Activated CD4-positive, alpha-beta T cell treated with anti-CD3 and anti-CD28 coated beads, Interleukin-2, amount 10 ng/mL, durations not matched to agents 7 days and 5 days (primary cell): ENCODE measurements around the gene HDAC11. TPM values are rescaled to one million over a fixed set of nuclear protein-coding genes. Genes with fewer than 3 reads are reported as not detected.
"Not testable (repeated sequence)": the region's sequence is repeated elsewhere in the genome, so short reads cannot be mapped to it uniquely, and the experiment has no call there.

Source experiments
- CTCF ChIA-PET: fragments of 350-600 bp; sonication (Branson Sonifier 250); formaldehyde crosslinking; loops from one replicate; lab custom pipeline; 2021; ENCODE audit warnings: antibody characterized with exemption; lab: Charles Lee
- POLR2A ChIA-PET: fragments of 350-600 bp; sonication (Branson Sonifier 250); formaldehyde crosslinking; loops from one replicate; lab custom pipeline; 2021; ENCODE audit warnings: antibody characterized with exemption; lab: Charles Lee
- DNase-seq: peaks from one replicate; pipeline ENCODE4 v3.0.0-alpha.2; 2020
- H3K27ac Mint-ChIP-seq: one replicate; pipeline ENCODE4 v1.8.0; 2021; ENCODE audit warnings: mild to moderate bottlenecking, moderate library complexity, mixed read lengths
- H3K27me3 Mint-ChIP-seq: one replicate; pipeline ENCODE4 v1.8.0; 2021; ENCODE audit warnings: mixed read lengths
- H3K36me3 Mint-ChIP-seq: one replicate; pipeline ENCODE4 v1.8.0; 2021; ENCODE audit warnings: low read depth, mixed read lengths
- H3K4me1 Mint-ChIP-seq: one replicate; pipeline ENCODE4 v1.8.0; 2021; ENCODE audit warnings: mixed read lengths
- H3K4me3 Mint-ChIP-seq: one replicate; pipeline ENCODE4 v1.8.0; 2021; ENCODE audit warnings: mild to moderate bottlenecking, moderate library complexity, mixed read lengths
- H3K9me3 Mint-ChIP-seq: one replicate; pipeline ENCODE4 v1.8.0; 2021; ENCODE audit warnings: mixed read lengths
- total RNA-seq, 2 experiments: library from RNA; stranded (reverse); gene quantifications; one replicate each; pipeline ENCODE4 v1.2.3, GENCODE V29; 2021

HDAC11 gene
- total RNA-seq, 2 experiments from 2014 or later: 1.6 to 2.3 TPM

- H3K36me3 Mint-ChIP-seq, DNase-seq, H3K27ac Mint-ChIP-seq, H3K4me3 Mint-ChIP-seq, H3K27me3 Mint-ChIP-seq, H3K9me3 Mint-ChIP-seq: not testable (repeated sequence)
- ChIA-PET POLR2A (interaction anchor here (0.6 kb wide), 1 partner anchor 152 kb away, joined by 3 read pairs; no protein-coding TSS in a partner anchor), CTCF (interaction anchor here (0.6 to 2.2 kb wide), 4 partner anchors 9 to 220 kb away, joined by 4 to 7 read pairs (median 6); no protein-coding TSS in a partner anchor)
- peaks cover 15% of the 10 kb centered on the region for H3K4me1 Mint-ChIP-seq
Observed at GRCh38 chr3:13485630-13486562, 5.8 kb downstream of the HDAC11 start.

GRCh38 chr3:13487403-13487802, 7.3 kb downstream of the HDAC11 start:
- H3K36me3 Mint-ChIP-seq: no peaks in the 10 kb centered on the region

GRCh38 chr3:13491206-13491974, 11.3 kb downstream of the HDAC11 start:
- DNase-seq: no peak
- ChIA-PET POLR2A (no interaction called here), CTCF (interaction anchor here (0.6 to 2.8 kb wide), 3 partner anchors 28 to 163 kb away, joined by 3 to 7 read pairs (median 3); no protein-coding TSS in a partner anchor)
- Mint-ChIP-seq H3K9me3 (no peaks in the 10 kb centered on the region), H3K4me3 (no peak overlapping the region), H3K27me3 (no peaks in the 10 kb centered on the region), H3K27ac (no peak overlapping the region), H3K4me1 (no peaks in the 10 kb centered on the region), H3K36me3 (no peaks in the 10 kb centered on the region)

More at GRCh38 chr3:13487403-13487802, 7.3 kb downstream of the HDAC11 start:
- DNase-seq: no peak
- ChIA-PET CTCF (interaction anchor here (1.2 to 2.2 kb wide), 2 partner anchors 8 kb away, joined by 3 to 7 read pairs; no protein-coding TSS in a partner anchor), POLR2A (no interaction called here)
- H3K27me3 Mint-ChIP-seq: no peaks in the 10 kb centered on the region
- H3K9me3 Mint-ChIP-seq: no peaks in the 10 kb centered on the region
- H3K4me1 Mint-ChIP-seq: peaks cover 11% of the 10 kb centered on the region
- H3K4me3 Mint-ChIP-seq: no peak overlapping the region
- no peak overlapping the region for H3K27ac Mint-ChIP-seq

- no peaks in the 10 kb centered on the region for H3K36me3 Mint-ChIP-seq
- H3K27ac Mint-ChIP-seq: no peak overlapping the region
- no peaks in the 10 kb centered on the region for H3K9me3 Mint-ChIP-seq
- H3K4me1 Mint-ChIP-seq: peaks cover 3% of the 10 kb centered on the region
- no peak overlapping the region for H3K4me3 Mint-ChIP-seq
- no peaks in the 10 kb centered on the region for H3K27me3 Mint-ChIP-seq
- ChIA-PET CTCF (interaction anchor here (1.4 to 2.8 kb wide), 2 partner anchors 155 to 163 kb away, joined by 3 to 7 read pairs; no protein-coding TSS in a partner anchor), POLR2A (no interaction called here)
- DNase-seq: no peak
Observed at GRCh38 chr3:13492048-13492447, 11.9 kb downstream of the HDAC11 start.

GRCh38 chr3:13492976-13493866, 13.1 kb downstream of the HDAC11 start:
- POLR2A ChIA-PET: no interaction called here
- Mint-ChIP-seq H3K4me3 (no peak overlapping the region), H3K36me3 (no peaks in the 10 kb centered on the region), H3K27ac (peak overlapping the region; percentile 1), H3K9me3 (no peaks in the 10 kb centered on the region), H3K27me3 (no peaks in the 10 kb centered on the region), H3K4me1 (peaks cover 7% of the 10 kb centered on the region)
- DNase-seq: no peak
- CTCF ChIA-PET: interaction anchor here (2.8 kb wide), 1 partner anchor 154 kb away, joined by 7 read pairs; no protein-coding TSS in a partner anchor

- H3K36me3 Mint-ChIP-seq: no peaks in the 10 kb centered on the region
- ChIA-PET CTCF (interaction anchor here (1.3 to 3.2 kb wide), 3 partner anchors 13 to 387 kb away, joined by 3 to 21 read pairs (median 3); partner anchors contain the start of gene HDAC11), POLR2A (no interaction called here)
- H3K27ac Mint-ChIP-seq: no peak overlapping the region
- no peak overlapping the region for H3K4me3 Mint-ChIP-seq
- DNase-seq: no peak
- no peaks in the 10 kb centered on the region for H3K27me3 Mint-ChIP-seq
- H3K4me1 Mint-ChIP-seq: peaks cover 7% of the 10 kb centered on the region
- no peaks in the 10 kb centered on the region for H3K9me3 Mint-ChIP-seq
Observed at GRCh38 chr3:13493867-13494441, 13.8 kb downstream of the HDAC11 start.

GRCh38 chr3:13494463-13495350, 14.6 kb downstream of the HDAC11 start:
- ChIA-PET CTCF (interaction anchor here (0.5 to 3.2 kb wide), 8 partner anchors 7 to 776 kb away, joined by 3 to 49 read pairs (median 6); partner anchors contain the start of gene HDAC11), POLR2A (no interaction called here)
- no peak for DNase-seq
- Mint-ChIP-seq H3K4me1 (peaks cover 7% of the 10 kb centered on the region), H3K9me3 (no peaks in the 10 kb centered on the region), H3K27me3 (no peaks in the 10 kb centered on the region), H3K36me3 (no peaks in the 10 kb centered on the region), H3K27ac (no peak overlapping the region), H3K4me3 (no peak overlapping the region)

GRCh38 chr3:13495351-13495813, 15.3 kb downstream of the HDAC11 start:
- CTCF ChIA-PET: interaction anchor here (0.5 to 3.2 kb wide), 11 partner anchors 8 to 777 kb away, joined by 3 to 49 read pairs (median 5); partner anchors contain the start of gene HDAC11
- Mint-ChIP-seq H3K27me3 (no peaks in the 10 kb centered on the region), H3K4me1 (peaks cover 7% of the 10 kb centered on the region), H3K9me3 (no peaks in the 10 kb centered on the region), H3K4me3 (no peak overlapping the region), H3K36me3 (no peaks in the 10 kb centered on the region), H3K27ac (no peak overlapping the region)
- POLR2A ChIA-PET: no interaction called here
- DNase-seq: no peak

GRCh38 chr3:13495921-13496723, 16.0 kb downstream of the HDAC11 start:
- Mint-ChIP-seq H3K36me3 (no peaks in the 10 kb centered on the region), H3K27ac (no peak overlapping the region), H3K9me3 (no peaks in the 10 kb centered on the region), H3K27me3 (no peaks in the 10 kb centered on the region), H3K4me1 (peaks cover 7% of the 10 kb centered on the region), H3K4me3 (no peak overlapping the region)
- ChIA-PET CTCF (interaction anchor here (0.6 to 3.2 kb wide), 12 partner anchors 9 to 385 kb away, joined by 3 to 49 read pairs (median 4); partner anchors contain the start of gene HDAC11), POLR2A (no interaction called here)
- DNase-seq: peak; percentile 76

- H3K36me3 Mint-ChIP-seq: no peaks in the 10 kb centered on the region
- no peak for DNase-seq
- H3K4me1 Mint-ChIP-seq: peaks cover 7% of the 10 kb centered on the region
- H3K4me3 Mint-ChIP-seq: no peak overlapping the region
- no peak overlapping the region for H3K27ac Mint-ChIP-seq
- no peaks in the 10 kb centered on the region for H3K9me3 Mint-ChIP-seq
- ChIA-PET POLR2A (no interaction called here), CTCF (interaction anchor here (0.6 to 3.2 kb wide), 11 partner anchors 10 to 384 kb away, joined by 3 to 49 read pairs (median 4); partner anchors contain the start of gene HDAC11)
- H3K27me3 Mint-ChIP-seq: no peaks in the 10 kb centered on the region
Observed at GRCh38 chr3:13496879-13497278, 16.8 kb downstream of the HDAC11 start.
